Breast epithelium (tissue), 3 donors: ENCODE results near the gene CDV3.

ENCODE experiments used
- CTCF ChIP-seq, 3 donors: fragments of 450-650 bp; IDR thresholded peaks; one replicate each; pipeline ENCODE4 v1.5.1; 2016 to 2017; ENCODE audit warnings: antibody characterized with exemption in 3 of 3, mild to moderate bottlenecking in 3 of 3, moderate library complexity in 3 of 3
- POLR2A ChIP-seq: fragments of 450-650 bp; IDR thresholded peaks from one replicate; pipeline ENCODE4 v1.6.1; 2016; ENCODE audit warnings: antibody characterized with exemption, mild to moderate bottlenecking, moderate library complexity
- POLR2AphosphoS5 ChIP-seq, 3 donors: sonication (generic); formaldehyde crosslinking; IDR thresholded peaks; one replicate each; pipeline ENCODE4 v1.6.1; 2017; ENCODE audit warnings: antibody characterized with exemption in 3 of 3

- TF ChIP-seq CTCF (IDR thresholded peaks at IDR 0.05), result no peak
- no peak for TF ChIP-seq POLR2A
- TF ChIP-seq POLR2AphosphoS5 (IDR thresholded peaks at IDR 0.05), result no peak
Observed at GRCh38 chr3:133629146-133629545, 55.7 kb downstream of the CDV3 start.
